GM15510 (cell line): ENCODE measurements around the gene KDM4B.

Experiments used
- POLR2A ChIP-seq: IDR thresholded peaks from 3 replicates; pipeline ENCODE4 v1.6.1; 2011; ENCODE audit warnings: borderline replicate concordance; ENCODE audit not compliant: insufficient read length; ENCODE audit errors: extremely low read depth

The KDM4B gene

GRCh38 chr19:5144545-5145179, 175.7 kb downstream of the KDM4B start:
- TF ChIP-seq POLR2A: no peak

GRCh38 chr19:5145521-5146511, 176.9 kb downstream of the KDM4B start:
- no peak for TF ChIP-seq POLR2A

GRCh38 chr19:5147074-5147977, 178.4 kb downstream of the KDM4B start:
- TF ChIP-seq POLR2A: no peak

GRCh38 chr19:5147978-5148793, 179.3 kb downstream of the KDM4B start:
- TF ChIP-seq POLR2A: no peak

- TF ChIP-seq POLR2A: no peak
These were observed 179.9 kb downstream of the KDM4B start for GRCh38 chr19:5148794-5149190.

- TF ChIP-seq POLR2A: no peak
These were observed 180.6 kb downstream of the KDM4B start for GRCh38 chr19:5149508-5149907.

GRCh38 chr19:5149932-5150901, 181.3 kb downstream of the KDM4B start:
- TF ChIP-seq POLR2A: no peak

GRCh38 chr19:5150902-5151741, 182.2 kb downstream of the KDM4B start:
- no peak for TF ChIP-seq POLR2A

GRCh38 chr19:5152013-5152763, 183.3 kb downstream of the KDM4B start:
- TF ChIP-seq POLR2A: no peak

- TF ChIP-seq POLR2A: no peak
These were observed 184.0 kb downstream of the KDM4B start for GRCh38 chr19:5152767-5153532.
